Measurements from ENCODE around the gene ATXN7L3B.

The ATXN7L3B gene

GRCh38 chr12:74552201-74552600, 14.6 kb downstream of the ATXN7L3B start:
- no peak for DNase-seq

- no peak for DNase-seq
Measured at GRCh38 chr12:74559728-74560127, 22.1 kb downstream of the ATXN7L3B start.

- DNase-seq: no peak
Measured at GRCh38 chr12:74563927-74564326, 26.3 kb downstream of the ATXN7L3B start.

DNA sequence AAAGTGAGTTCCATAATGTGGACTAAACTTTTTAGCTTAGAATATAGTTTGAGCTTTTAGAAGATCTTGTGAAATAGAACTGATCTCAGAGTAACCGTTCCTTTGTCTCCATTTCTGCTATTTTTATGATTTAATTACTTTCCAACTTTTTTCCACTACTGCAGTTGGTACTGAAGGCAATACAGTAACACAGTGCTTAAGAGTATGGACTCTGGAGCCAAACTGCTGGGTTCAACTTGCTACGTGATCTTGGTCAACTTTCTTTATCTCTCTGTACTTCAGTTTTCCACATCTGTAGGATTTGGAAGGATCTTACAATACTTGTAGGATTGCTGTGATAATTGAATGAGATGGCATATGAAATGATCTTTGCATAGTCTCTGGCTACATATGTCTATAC, 40.9 kb downstream of the ATXN7L3B start:
- DNase-seq: no peak

DNA sequence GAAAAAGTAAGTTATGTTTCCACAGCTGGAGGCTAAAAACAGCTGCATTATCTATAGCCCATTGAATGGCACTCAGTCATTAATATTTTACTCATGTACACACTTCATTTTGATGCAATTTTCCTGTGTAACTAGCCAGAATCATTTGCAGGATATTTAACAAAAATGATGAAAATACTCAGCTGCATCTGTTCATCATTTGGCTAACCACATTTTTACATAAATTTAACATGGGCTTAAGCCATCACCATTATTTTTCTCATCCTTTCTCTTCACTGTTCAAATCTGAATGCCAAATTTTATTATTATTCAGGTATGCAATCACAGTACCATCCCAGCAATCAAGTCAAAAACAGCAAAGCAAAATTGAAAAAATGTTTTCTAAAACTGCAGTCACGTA, 41.8 kb downstream of the ATXN7L3B start:
- DNase-seq: no peak

DNA sequence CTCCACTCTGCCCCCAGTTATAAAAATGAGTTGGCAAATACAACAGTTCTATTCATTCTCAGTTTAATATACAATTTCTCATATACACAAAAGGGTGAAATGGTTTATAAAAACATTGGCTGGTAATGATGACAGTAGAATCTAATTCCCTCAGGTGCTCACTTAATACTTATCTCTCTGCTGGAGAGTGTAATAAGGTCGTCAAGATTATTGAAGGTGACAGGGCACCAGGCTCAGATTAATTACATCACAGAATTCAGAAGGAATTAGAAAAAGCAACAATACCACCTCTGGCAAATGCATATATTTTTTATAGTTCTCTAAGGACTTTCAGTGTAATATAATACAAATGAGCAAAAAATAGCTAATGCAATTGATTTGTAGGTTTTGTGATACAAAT, 42.3 kb downstream of the ATXN7L3B start:
- no peak for DNase-seq

- no peak for DNase-seq
Measured at GRCh38 chr12:74581439-74581838, 43.8 kb downstream of the ATXN7L3B start.

DNA sequence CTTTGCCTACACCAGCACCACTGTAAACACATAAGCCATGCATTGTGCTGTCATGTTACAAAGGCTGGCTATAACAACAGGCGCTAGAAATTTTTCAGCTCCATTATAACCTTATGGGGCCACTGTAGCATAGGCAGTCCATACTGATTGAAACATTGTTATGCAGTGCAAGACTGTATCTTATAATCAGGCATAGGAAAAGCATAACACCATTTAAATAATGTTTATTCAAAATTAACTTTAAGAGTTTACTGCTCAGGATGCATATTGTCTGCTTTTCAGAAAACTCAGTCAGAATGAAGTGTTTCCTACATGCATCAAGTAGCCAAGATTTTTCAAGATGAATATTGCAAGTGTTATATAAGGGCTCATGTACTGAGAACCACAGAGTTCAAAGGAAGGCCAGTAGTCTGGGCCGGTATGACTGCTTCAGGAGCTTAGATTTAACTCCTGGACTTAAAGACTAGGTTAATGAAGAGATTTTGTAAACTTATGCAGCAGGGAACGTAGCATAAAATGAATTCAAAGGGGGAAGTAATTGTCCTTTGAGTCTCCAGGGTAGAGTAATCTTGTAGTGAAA, 46.9 kb downstream of the ATXN7L3B start:
- DNase-seq: no peak

DNA sequence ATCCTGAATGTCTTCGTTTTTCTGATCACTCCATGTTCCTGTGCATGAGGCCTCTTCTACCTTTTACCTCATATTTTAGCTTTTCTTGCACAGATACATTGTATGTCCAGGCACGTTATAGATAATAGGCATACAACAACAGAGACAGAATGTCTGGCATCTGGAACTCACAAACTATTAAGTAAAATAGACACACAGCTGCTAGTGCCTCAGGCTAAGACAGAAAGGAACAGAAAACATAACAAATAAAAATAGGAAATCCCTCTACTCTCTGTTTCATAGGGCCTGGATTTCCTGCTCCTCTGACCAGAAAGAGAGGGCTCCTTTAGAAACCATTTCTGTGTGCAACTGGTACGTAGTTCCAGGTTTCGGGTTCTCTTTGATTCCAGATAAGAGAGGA, 48.6 kb downstream of the ATXN7L3B start:
- DNase-seq: no peak

All from GF-D8 (cell line).